Hepatocyte (in vitro differentiated cells): Measurements from ENCODE around the gene CYP27A1. TPM values are rescaled to one million over a fixed set of nuclear protein-coding genes. Genes with fewer than 3 reads are reported as not detected.
A peak's percentile ranks its signal among the peaks of the same experiment; 100 is the strongest.

ENCODE experiments used
- DNase-seq: peaks from one replicate; pipeline ENCODE4 v3.0.0-alpha.2; 2016; ENCODE audit warnings: low spot score
- H2AFZ ChIP-seq: fragments of 200-600 bp; sonication (generic); 2 replicates; pipeline ENCODE4 v1.6.0; 2016; ENCODE audit warnings: antibody characterized with exemption, mild to moderate bottlenecking
- H3K27ac ChIP-seq: fragments of 200-600 bp; sonication (generic); 2 replicates; pipeline ENCODE4 v1.5.1; 2016; ENCODE audit warnings: mild to moderate bottlenecking
- H3K27me3 ChIP-seq: fragments of 200-600 bp; sonication (generic); 2 replicates; pipeline ENCODE4 v1.6.1; 2016
- H3K36me3 ChIP-seq: fragments of 200-600 bp; sonication (generic); replicated peaks from 2 replicates; pipeline ENCODE4 v1.5.1; 2016; ENCODE audit warnings: low read depth; ENCODE audit not compliant: insufficient read depth
- H3K4me1 ChIP-seq: fragments of 200-600 bp; sonication (generic); 2 replicates; pipeline ENCODE4 v1.5.1; 2016; ENCODE audit warnings: mild to moderate bottlenecking, moderate library complexity; ENCODE audit not compliant: insufficient read depth
- H3K4me2 ChIP-seq: fragments of 200-600 bp; sonication (generic); 2 replicates; pipeline ENCODE4 v1.6.0; 2016
- H3K4me3 ChIP-seq: fragments of 200-600 bp; sonication (generic); 2 replicates; pipeline ENCODE4 v1.5.1; 2016; ENCODE audit warnings: mild to moderate bottlenecking
- H3K79me2 ChIP-seq: fragments of 200-600 bp; sonication (generic); 2 replicates; pipeline ENCODE4 v1.6.0; 2017; ENCODE audit warnings: mild to moderate bottlenecking
- H3K9me2 ChIP-seq: fragments of 200-600 bp; sonication (generic); replicated peaks from 2 replicates; pipeline ENCODE4 v1.6.0; 2017; ENCODE audit warnings: mild to moderate bottlenecking; ENCODE audit not compliant: insufficient read depth
- H3K9me3 ChIP-seq: fragments of 200-600 bp; sonication (generic); 2 replicates; pipeline ENCODE4 v1.5.1; 2016; ENCODE audit warnings: low read depth, mild to moderate bottlenecking
- H4K20me1 ChIP-seq: fragments of 200-600 bp; sonication (generic); 2 replicates; pipeline ENCODE4 v1.6.0; 2016; ENCODE audit warnings: mild to moderate bottlenecking; ENCODE audit not compliant: insufficient read depth, poor library complexity, severe bottlenecking
- EZH2 ChIP-seq: fragments of 200-600 bp; sonication (generic); IDR thresholded peaks from 2 replicates; pipeline ENCODE4 v1.6.1; 2016; ENCODE audit warnings: antibody characterized with exemption, mild to moderate bottlenecking, borderline replicate concordance
- EZH2phosphoT487 ChIP-seq: fragments of 200-600 bp; sonication (generic); IDR thresholded peaks from one replicate; pipeline ENCODE4 v1.6.1; 2018; ENCODE audit warnings: antibody characterized with exemption, mild to moderate bottlenecking, low read depth, moderate library complexity; ENCODE audit not compliant: unreplicated experiment, severe bottlenecking
- WGBS: methylation state at CpG from one replicate; pipeline ENCODE4 v1.1.6; 2016; ENCODE audit warnings: low lambda C conversion rate; ENCODE audit errors: missing lambda C conversion rate; 5-methylcytosine and 5-hydroxymethylcytosine counted together
- polyA plus RNA-seq: library from polyadenylated mRNA; unstranded; fragments of >200 nt; fragmentation: Nextera tagmentation; extraction: Ambion mirVana; gene quantifications from 2 replicates; pipeline ENCODE4 v1.2.1, GENCODE V29; 2016
- total RNA-seq: library from RNA; depleted of rRNA; stranded (reverse); fragments of >200 nt; gene quantifications from 2 replicates; pipeline ENCODE4 v1.2.3, GENCODE V29; 2014
- TF ChIP-seq, protein P1 (sequence below): fragments of 200-600 bp; sonication (generic); IDR thresholded peaks from 2 replicates; pipeline ENCODE4 v1.5.1; 2016; ENCODE audit warnings: antibody characterized with exemption, mild to moderate bottlenecking; ENCODE audit not compliant: poor library complexity

The CYP27A1 gene
- total and polyA plus RNA-seq, 2 experiments from 2014 or later, result 34.5 to 44.8 TPM

DNA sequence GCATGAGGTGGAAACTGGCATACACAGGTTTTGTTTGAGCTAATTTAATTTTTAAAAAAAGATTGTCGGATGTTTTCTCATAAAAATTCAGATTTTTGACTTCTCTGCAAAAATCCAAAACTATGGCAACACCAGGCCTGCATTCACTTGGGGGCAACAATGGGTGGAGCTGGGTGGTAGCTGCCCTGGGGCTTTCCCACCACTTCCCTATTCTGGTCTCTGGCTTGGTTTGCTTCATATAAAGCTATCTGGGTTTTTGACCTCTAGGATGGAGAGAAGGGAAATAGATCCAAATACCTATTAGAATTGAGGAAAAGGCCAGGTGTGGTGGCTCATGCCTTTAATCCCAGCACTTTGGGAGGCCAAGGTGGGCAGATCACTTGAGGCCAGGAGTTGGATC, 5.5 kb upstream of the CYP27A1 start:
- Histone ChIP-seq H3K4me2 (no peak overlapping the region), H3K9me2 (no peaks in the 10 kb centered on the region), H3K27me3 (no peaks in the 10 kb centered on the region), H3K4me3 (no peak overlapping the region), H3K27ac (no peak overlapping the region), H3K4me1 (peaks cover 9% of the 10 kb centered on the region), H3K79me2 (no peaks in the 10 kb centered on the region), H3K36me3 (no peaks in the 10 kb centered on the region), H4K20me1 (no peaks in the 10 kb centered on the region), H2AFZ (no peak overlapping the region), H3K9me3 (no peaks in the 10 kb centered on the region)
- WGBS, result 93% methylated on average over 1 of the region's 1 CpG
- DNase-seq, result no peak
- TF ChIP-seq EZH2phosphoT487, result no peak
- TF ChIP-seq EZH2, result no peak

DNA sequence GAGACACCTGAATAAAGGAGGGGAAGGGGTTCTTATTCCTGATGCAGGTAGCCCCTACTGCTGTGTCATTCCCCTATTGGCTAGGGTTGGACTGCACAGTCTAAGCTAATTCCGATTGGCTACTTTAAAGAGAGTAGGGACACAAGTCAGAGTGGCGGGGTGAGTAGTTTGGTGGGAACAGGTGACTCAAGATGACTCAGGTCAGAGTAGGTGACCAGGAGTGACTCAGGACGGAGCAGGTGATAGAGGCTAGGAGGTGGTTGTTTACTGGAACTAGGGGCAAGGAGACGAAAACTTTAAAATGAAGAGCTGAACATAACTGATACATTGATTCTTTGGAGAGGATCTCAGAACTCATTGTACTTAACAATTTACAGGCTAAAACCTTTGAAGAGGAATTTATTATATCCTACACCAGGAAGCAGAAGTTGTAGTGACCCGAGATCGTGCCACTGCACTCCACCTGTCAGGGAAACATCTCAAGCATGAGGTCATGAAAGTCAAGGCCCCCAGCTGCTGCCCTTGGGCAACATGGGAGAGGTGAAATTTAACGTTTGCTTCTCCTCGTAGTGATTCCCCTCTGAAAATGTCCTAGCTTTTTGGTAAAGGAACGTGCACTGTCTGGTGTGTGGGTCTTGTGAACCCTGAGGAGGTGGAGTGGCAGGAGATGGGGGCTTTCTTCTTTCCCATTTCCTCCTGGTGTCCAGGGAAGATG, 4.5 kb upstream of the CYP27A1 start:
- H4K20me1 ChIP-seq, result no peaks in the 10 kb centered on the region
- no peaks in the 10 kb centered on the region for H3K36me3 ChIP-seq
- peak; percentile 30 for DNase-seq
- H3K9me3 ChIP-seq, result no peaks in the 10 kb centered on the region
- H3K9me2 ChIP-seq, result no peaks in the 10 kb centered on the region
- H2AFZ ChIP-seq, result no peak overlapping the region
- 81% methylated on average over 9 of the region's 9 CpGs for WGBS
- H3K4me1 ChIP-seq, result peaks cover 9% of the 10 kb centered on the region
- H3K27ac ChIP-seq, result peak overlapping the region; percentile 62
- H3K27me3 ChIP-seq, result no peaks in the 10 kb centered on the region
- H3K4me2 ChIP-seq, result no peak overlapping the region
- H3K4me3 ChIP-seq, result no peak overlapping the region
- H3K79me2 ChIP-seq, result no peaks in the 10 kb centered on the region
- TF ChIP-seq, protein P1, sequence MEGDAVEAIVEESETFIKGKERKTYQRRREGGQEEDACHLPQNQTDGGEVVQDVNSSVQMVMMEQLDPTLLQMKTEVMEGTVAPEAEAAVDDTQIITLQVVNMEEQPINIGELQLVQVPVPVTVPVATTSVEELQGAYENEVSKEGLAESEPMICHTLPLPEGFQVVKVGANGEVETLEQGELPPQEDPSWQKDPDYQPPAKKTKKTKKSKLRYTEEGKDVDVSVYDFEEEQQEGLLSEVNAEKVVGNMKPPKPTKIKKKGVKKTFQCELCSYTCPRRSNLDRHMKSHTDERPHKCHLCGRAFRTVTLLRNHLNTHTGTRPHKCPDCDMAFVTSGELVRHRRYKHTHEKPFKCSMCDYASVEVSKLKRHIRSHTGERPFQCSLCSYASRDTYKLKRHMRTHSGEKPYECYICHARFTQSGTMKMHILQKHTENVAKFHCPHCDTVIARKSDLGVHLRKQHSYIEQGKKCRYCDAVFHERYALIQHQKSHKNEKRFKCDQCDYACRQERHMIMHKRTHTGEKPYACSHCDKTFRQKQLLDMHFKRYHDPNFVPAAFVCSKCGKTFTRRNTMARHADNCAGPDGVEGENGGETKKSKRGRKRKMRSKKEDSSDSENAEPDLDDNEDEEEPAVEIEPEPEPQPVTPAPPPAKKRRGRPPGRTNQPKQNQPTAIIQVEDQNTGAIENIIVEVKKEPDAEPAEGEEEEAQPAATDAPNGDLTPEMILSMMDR, result no peak
- TF ChIP-seq EZH2 (no peak), EZH2phosphoT487 (no peak)

DNA sequence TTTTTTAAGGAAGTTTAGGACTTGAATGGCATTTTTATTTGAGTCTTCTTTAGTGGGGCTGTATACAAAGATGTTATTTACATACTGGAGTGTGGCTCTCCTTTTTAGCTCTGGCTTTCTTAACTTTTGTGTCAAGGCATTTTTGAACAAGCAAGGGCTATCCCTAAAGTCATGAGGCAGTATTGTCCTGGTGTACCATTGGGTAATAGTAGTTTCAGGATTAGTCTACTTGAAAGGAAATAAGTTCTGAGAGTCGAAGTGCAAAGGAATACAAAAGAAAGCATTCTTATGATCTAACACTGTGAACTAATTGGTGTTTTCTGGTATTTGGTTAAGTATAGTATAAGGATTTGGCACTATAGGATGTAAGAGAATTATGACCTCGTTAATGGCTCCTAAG, 1.9 kb upstream of the CYP27A1 start:
- no peaks in the 10 kb centered on the region for H3K36me3 ChIP-seq
- H3K27ac ChIP-seq, result no peak overlapping the region
- peaks cover 26% of the 10 kb centered on the region for H3K4me1 ChIP-seq
- H4K20me1 ChIP-seq, result no peaks in the 10 kb centered on the region
- H3K79me2 ChIP-seq, result peaks cover 25% of the 10 kb centered on the region
- H3K27me3 ChIP-seq, result no peaks in the 10 kb centered on the region
- no peak overlapping the region for H3K4me3 ChIP-seq
- H3K4me2 ChIP-seq, result no peak overlapping the region
- 88% methylated on average over 2 of the region's 2 CpGs for WGBS
- no peak for DNase-seq
- TF ChIP-seq, protein P1, result no peak
- TF ChIP-seq EZH2phosphoT487, result no peak
- TF ChIP-seq EZH2, result no peak
- H2AFZ ChIP-seq, result no peak overlapping the region
- no peaks in the 10 kb centered on the region for H3K9me3 ChIP-seq
- no peaks in the 10 kb centered on the region for H3K9me2 ChIP-seq

DNA sequence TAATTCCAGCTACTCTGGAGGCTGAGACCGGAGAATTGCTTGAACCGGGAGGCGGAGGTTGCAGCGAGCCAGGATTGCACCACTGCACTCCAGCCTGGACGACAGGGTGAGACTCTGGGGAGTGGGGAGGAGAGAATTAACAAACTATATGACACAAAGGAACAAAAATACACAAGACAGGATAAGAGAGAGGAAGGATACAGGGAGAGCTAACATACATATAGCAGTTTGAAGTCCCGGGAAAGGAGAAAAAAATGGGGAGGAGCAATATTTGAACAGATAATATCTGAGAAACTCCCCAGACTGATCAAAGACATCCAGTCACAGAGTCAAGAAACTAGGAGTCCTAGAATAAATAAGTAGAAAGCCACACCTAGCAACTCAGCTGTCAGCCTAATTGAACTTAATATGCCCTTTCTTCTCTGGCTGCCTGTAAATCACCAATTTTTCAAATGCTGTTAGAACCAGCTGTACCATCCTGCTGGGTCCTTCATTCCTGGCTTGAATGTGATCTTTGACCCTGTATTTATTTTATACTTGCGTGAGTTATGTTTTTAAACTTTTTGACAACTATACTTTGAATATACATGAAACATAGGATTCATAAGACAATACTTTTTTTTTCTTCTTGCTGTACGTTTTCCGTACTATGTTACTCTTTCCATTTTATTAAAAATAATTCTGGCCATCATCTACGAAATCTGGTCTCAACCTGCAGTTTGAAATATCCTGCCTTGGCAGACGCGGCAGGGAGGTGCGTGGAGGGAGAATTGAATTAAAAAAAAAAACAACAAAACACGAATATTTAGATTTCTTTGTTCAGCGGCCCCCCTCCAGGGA, 876 bp upstream of the CYP27A1 start:
- Histone ChIP-seq H3K27ac (peak overlapping the region; percentile 96), H3K36me3 (no peaks in the 10 kb centered on the region), H4K20me1 (peaks cover 2% of the 10 kb centered on the region), H2AFZ (peak overlapping the region; percentile 42), H3K4me3 (peak overlapping the region; percentile 71), H3K9me2 (no peaks in the 10 kb centered on the region), H3K4me2 (peak overlapping the region; percentile 85), H3K79me2 (peaks cover 33% of the 10 kb centered on the region), H3K9me3 (no peaks in the 10 kb centered on the region), H3K4me1 (peaks cover 30% of the 10 kb centered on the region), H3K27me3 (no peaks in the 10 kb centered on the region)
- WGBS, result 32% methylated on average over 15 of the region's 15 CpGs
- peak; percentile 62 for DNase-seq
- TF ChIP-seq, protein P1, result no peak
- no peak for TF ChIP-seq EZH2phosphoT487
